Measurements from ENCODE around the gene PELI1.

The PELI1 gene, protein sequence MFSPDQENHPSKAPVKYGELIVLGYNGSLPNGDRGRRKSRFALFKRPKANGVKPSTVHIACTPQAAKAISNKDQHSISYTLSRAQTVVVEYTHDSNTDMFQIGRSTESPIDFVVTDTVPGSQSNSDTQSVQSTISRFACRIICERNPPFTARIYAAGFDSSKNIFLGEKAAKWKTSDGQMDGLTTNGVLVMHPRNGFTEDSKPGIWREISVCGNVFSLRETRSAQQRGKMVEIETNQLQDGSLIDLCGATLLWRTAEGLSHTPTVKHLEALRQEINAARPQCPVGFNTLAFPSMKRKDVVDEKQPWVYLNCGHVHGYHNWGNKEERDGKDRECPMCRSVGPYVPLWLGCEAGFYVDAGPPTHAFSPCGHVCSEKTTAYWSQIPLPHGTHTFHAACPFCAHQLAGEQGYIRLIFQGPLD

DNA sequence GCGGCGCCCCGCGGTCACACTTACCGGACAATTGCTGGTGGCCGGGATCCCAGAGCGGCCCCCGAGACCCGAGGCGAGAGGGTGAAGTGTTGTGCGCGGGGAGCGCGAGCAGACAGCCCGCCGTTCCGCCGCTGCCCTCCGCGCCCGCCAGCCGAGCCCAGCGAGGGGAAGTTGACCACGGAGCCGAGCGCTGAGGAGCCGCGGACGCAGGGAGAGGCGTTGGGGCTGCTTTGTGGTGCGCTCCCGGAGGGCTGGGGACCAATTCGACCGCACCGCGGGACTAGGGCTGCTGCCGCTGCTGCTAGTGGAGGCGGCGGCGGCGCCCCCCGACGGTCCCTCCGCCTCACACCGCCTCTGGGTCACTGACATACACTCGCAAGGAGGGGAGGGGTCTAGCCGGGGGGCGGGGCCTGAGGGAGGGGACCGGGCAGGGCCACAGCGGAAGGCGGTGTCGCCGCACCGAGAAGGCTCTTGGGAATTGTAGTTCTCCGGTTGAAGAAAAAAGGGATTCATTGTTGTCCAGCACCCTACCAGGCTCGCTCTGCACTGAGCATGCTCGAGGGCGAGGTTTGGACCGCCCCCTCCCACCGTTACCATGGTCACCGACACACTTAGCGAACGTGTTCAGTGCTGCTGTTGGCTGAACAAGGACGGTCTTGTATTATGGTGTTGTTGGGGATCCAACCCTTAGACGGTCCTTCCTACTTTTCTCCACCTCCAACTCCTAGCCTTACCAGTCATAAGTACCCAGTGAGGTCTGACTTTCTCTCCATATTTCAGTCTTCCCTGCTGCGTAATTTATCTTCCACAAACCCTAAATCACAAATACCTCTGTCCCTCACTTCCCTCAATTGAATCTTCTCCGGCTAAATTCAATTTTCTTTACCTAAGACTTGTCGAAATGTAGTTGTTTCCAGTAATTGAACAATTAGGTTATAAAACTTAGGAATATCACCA lies at the start of gene PELI1:
Gene PELI1 (minus strand): TSS at position 364 of the 957 bp plus-strand sequence. CDS start 36,110 bp downstream, outside the sequence.
- DNase-seq = peak; percentile 91

DNA sequence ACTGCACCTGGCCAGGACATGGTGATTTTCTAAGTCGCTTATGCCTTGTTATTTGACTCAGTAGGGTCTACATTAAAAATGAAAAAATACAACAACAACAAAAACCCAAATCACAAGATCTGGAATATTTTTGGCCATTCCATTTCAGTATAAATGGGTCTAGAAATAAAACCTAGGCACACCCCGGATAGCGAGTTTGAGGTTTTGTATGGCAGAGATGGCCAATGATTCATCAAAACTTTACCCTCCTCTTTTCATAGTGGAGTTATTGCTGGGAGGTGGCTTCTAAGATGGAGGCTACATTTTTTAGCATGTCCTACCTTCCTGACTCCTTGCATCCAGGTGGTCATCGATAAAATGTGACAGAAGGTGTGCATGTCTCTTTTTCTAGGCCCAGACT lies 49.3 kb upstream of the PELI1 start:
- DNase-seq = no peak

DNA sequence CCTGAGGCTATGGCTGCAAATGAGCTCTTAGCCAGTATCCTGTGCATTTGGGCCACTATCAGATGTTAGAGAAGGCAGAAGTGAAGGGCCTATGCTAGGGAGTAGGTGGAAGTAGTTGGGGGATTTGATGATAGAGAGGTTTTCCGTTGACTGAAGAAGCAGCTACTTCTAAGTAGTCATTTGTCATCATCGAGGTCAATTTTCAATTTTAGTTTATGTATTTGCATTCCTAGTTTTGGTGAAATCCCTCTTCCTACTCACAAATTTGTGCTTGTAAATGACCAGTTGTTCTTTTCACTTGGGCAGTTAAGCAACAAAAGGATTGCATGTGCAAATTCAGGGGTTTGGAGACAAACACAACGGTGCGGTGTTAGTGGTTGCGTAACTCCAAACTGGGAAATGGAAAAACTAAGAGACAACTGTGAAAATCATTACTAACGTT lies 48.5 kb upstream of the PELI1 start:
- DNase-seq = no peak

DNA sequence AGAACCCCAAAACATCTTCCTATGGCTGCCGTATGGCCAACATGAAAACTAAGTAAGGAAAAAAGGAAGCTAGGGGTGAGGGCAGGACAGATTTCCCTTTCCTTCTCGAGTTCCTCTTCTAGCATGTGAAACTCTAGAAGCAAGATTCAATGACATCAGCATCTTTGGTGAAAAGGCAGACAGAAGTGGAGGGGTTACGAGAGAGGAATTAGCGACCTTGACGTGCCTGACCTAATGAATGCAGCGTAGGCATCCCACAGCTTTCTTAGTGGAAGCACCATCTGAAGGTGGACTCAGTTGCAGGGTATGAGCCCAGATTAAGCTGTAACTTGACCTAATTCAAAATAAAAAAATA lies 47.9 kb upstream of the PELI1 start:
- DNase-seq = no peak

DNA sequence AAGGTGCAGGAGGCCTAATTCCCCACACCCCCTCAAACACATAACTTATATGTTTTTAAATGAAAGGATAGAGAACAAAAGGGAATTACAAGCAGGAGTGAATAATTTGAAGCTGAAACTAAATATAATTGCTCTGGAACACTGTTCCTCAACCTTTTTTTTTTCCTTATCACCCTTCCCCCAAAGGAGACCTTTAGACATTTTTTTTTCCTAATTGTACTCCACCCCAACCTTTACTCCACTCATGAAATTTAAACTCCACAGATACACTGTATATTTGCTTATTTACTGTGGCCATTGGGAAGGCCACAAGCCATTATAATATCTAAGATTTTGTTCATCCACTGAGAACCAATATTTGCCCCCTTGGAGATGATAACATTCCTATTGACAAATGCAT lies 45.4 kb upstream of the PELI1 start:
- no peak for DNase-seq

DNA sequence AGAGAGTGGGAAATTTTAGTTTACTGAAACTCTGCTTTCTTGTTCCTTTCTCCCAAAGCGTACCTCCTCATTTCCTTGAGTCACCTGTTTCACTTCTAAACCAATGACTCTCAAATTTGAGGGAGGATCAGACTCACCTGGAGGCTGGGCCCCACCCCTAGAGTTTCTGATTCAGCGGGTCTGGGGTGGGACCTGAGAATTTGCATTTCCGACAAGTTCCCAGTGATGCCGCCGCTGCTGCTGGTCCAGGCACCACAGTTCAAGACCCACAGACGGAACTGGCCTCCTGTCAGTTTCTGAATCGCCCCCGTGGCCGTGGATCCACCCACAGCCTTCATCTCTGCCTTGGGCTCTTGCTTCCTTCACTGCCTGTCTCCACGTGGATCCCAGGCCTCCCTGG lies 44.9 kb upstream of the PELI1 start:
- no peak for DNase-seq

DNA sequence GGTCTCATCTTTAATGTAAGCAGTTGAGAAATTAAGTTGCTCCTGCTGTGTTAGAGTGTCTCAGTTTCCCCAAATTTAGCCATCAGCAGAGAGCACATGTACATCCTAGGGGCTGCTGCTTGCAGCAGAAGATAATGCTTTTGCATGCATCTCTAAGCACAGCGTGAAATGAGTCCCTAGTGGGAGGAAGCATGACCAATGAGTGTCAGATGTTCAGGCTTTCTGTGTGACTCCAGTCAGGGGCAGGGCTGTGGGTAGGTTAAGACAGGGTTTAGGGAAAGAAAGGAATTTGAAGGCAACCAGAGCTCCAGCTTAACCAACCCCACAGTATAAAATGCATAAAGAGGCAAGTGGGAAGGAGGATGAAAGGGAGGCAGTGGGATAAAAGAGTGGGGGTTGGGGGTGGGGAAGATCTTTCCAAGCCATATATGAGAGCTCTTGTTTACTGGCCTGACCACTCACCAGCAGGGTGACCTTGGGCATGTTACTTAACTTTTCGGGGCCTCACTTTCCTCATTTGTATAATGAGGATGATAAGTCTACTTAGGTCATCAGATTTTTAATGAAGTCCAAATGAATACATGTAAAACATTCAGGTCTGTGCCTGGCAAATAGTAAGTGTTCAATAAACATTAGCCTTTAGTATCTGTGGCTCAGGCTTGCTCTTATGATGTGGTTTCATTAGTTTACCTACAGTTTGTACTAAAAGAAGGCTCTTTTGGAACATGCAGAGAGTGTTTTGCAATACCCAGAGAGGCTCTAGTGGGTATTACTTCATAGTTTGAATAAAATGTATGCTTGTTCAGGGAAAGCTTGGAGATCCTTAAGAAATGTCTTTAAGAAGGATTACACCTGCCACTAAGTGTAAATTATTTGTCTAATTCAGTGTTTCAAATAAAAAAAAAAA lies 42.7 kb upstream of the PELI1 start:
- no peak for DNase-seq

DNA sequence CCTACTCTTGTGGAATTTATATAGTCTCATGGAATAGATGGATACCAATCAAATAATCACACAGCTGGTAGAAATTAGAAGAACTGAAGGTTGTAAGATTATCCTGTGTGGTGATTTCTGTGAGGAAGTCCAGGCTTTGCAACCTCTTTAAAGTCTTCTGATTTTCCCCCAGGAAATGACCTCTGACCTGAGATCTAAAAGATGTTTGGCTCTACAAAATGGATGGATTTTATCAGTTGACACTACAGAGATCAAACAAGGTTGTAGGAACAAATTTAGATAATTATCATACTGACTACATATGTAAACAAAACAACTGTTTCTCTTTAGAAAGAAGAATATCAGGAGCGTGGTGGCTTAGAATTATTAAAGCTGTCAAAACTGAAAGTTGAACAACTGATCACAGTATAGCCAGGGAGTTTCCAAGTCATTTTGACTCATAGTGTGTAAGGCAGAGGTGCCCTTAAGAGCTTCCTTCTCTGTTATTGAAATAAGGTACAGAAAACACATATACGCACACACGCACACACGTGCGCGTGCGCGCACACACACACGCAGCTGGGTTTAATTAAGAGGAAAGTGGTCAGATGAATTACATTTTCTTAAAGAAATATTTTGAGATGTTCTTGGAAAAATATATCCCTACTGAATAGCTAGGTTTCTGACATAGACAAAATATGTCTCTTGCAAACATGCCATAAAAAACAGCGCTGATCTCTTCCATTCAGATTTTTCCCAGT lies 35.5 kb upstream of the PELI1 start:
- no peak for DNase-seq

DNA sequence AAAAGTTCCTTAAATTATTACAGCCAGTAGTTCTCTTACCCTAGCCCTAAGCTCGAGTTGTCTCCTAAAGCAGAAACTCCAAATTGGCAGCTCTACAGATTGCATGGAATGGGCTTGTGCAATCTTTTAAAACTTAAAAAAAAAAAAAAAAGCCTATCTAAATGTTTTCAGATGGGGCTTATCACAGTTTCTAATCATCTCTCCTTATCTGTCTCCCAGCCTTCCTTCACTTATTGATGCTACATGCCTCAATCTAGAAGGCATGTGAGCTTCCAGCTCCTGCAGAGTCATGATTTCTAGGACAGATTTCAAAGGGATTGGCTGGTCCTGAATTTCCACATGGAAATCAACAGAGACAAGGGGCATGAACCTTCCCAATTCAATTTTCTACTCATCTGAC lies 33.1 kb upstream of the PELI1 start:
- DNase-seq = no peak

DNA sequence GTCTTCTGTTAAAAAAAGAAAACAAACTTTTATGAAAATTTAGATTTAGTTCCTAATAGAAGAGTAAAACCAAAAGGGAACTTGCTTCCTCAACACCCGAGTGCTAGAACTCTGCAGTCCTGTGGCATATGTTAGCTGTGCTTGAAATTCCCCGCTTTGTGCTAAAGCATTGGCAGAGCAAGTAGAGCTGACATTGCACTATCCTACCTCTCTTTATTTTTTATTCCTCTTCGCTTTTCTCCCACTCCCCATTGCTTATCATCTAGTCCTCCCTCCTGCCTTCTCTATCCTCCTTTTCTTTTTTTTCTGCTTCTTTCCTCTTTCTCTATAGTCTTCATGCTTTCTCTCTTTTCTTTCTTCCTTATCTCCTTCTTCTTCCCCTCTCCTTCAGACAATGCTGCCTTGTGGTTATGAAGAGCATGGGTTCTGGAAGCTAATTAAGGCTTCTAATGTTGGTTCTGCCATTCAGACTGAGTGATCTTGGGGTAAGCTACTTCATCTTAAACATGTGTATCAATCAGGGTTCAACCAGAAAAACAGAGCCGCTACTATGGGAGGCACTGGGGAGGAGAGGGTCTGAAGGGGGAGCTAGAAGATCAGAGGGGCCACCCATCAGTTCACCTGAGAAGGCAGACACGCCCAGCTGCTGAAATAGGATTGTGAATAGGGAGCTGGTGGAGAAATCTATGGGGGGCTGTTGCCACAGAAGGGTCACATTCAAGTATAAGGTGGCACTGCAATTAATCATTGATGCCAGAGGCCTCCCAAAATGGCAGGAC lies 31.4 kb upstream of the PELI1 start:
- no peak for DNase-seq

DNA sequence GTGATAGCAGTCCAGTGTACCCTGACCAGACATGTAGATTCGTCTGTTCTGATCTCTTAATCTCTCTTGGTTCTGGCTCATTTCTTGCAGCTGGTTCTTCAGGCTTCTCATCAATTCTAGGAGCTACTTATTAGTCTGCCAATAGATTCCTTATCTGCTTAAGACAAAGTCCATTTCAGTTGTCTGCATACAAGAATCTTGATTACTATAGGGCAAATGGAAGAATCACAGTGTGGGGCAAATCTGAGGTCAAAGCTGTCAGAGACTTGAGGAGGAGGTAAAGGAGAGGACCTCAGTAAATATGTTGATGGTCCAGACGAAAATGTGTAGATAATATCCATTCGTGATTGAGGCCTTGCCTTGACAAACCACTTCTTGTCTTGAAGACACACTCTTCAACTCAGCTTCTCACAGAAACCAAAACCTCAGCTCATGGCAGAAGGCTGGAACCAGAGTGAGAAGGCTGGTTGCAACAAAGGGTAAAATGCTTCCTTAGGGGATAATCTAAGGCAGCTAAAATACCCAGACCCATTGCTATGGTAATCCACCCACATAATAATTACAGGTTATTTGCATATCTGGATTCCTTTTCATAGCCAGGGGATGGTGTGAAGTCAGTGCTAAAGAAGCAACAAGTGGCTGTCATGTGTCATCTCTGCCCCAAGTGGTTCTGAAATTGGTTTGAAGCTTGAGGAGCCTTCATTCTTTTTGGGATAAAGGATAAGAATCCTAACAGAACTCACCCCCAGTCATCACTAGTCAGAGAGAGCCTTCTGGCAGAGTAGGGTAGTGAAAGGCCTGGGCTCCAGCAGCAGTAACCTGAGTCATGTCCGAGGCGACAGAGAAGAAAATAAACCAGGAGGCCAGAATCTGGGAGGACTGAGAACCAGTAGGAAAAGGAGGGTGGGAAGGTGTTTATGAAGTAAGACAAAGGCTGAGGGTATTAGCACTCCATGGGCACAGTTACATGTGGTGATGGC lies 29.2 kb upstream of the PELI1 start:
- no peak for DNase-seq

DNA sequence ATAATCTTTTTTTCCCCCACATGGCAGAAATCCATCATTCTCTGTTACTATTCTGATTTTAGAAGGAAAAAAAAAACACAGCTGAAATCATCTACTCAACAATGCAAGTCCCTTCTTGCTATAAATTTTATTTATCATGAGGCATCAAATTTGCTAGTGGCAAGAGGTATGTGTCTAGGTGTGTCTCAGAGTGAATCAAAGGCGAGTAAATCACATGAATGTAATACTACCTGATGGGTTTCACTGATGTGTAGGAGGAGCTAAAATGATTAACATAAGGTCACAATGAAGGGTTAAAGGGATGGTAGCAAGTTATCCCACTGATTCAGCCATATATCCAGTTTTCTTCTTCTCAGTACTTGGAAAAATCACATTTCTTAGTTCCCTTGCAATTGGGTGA lies 24.5 kb upstream of the PELI1 start:
- DNase-seq = no peak

DNA sequence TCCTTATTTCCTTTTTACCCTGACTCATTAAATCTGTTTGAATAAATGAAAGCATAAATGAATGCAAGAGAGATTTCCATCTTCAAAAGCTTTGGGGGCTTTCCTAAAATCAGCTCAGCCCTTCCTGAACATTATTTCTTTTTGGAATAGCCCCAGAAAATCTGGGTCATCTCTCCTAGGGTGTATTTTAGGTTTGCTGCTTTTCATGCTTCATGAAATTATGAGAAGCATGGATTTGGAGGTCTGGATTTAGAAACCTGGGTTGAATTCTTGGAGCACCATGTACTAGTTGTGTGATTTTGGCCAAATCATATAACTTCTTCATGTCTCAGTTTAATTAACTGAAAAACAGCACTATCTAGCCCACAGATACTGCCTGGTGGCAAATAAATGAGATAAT lies 24.0 kb upstream of the PELI1 start:
- DNase-seq = no peak

DNA sequence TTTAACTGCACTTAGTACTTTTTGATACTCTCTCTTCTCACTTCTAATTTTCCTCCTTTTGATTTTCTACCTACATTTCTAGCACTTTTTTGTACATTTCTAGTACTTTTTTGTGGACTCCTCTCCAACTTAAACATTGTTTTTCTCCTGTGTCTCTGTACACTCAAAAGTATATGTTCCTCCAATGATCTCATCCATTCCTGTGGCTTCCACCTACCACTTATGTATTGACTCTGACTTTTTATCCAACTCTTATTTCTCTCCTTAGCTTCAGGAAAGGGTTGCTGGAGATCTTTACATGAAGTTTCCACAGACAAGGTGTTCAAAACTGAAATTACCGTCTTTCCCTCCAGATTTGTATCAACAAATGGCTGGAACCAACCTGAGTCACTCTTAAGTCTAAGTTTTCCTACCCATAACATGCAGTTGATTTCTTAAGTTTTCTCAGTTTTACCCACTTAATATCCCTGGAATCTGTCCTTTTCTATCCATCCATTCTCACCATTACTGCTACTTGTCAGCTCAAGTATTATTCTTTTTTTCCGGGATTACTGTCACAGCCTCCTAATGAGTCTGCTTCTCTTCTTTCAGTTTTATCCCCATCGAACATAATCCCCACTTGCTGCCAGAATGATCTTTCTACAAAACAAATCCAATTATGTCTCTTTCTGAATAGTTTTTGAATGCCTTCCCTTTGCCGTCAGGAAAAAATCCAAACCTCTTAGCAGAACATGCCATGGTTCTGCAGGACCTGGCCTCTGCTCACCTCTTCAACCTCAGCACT lies 22.6 kb upstream of the PELI1 start:
- DNase-seq = no peak

DNA sequence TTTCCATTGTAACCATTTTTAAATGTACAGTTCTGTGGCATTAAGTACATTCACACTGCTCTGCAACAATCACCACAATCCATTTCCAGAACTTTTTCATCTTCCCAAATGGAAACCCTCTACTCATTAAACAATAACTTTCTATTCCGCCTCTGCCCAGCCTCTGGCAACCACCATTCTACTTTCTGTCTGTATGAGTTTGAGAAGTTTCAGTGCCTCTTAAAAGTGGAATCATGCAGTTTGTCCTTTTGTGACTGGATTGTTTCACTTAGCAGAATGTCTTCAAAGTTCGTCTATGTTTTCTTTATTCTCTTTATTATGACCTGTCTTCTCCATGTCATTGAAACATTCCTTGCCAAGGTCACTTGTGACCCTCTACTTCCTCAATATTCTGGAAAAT lies 22.0 kb upstream of the PELI1 start:
- no peak for DNase-seq

DNA sequence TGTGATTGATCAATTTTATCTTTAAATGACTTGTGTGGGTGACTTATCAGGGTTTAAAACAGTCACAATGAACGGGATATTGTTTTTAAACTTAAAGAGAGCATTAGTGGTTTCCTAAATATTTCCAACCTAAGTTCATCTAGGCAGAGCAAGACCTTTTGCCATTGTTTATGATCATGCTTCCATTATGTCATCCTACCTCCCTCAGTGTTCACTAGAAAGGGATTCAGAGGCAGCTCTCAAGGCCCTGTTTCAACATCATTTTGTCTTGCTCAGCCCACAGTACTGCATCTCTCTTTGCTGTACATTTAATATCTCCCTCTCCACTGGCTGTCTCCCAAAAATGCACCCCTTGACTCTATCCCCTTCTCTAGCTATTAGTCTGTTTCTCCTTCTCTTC lies 21.5 kb upstream of the PELI1 start:
- DNase-seq = no peak

DNA sequence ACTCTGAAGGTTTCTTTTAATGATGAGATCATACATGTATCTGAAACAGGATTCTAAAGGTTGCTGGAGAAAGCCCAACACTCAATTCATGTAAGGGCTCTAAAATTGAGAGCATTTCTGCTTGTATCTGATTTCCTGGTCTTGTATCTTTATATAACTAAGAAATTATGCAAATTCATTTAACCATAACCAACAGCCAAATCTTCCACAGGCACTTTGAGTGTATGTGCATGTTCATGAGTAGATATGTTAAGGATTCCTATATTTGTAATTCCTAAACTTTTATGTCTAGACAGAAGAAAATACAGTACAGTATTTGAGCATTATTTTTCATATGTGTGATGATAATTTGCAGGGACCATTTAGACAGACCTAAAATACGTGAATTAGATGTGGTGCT lies 20.4 kb upstream of the PELI1 start:
- DNase-seq = no peak

DNA sequence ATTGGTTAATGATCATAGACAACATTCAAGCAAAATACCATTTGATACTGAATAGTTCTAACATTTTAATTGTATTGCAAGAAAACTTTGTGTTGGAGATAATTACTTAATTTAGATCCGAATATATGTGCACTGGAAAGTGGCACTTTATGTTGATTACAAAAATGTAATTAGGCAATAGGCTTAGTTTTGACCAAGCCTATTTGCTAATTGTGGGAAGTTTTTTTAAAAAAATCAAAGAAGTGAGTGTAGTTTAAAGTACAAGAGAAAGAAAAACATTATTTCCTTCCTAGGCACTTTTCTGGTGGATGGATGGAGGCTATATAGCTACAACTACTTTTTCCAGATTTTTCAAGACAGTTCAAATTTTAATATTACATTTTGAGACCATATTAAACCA lies 18.3 kb upstream of the PELI1 start:
- DNase-seq = no peak

DNA sequence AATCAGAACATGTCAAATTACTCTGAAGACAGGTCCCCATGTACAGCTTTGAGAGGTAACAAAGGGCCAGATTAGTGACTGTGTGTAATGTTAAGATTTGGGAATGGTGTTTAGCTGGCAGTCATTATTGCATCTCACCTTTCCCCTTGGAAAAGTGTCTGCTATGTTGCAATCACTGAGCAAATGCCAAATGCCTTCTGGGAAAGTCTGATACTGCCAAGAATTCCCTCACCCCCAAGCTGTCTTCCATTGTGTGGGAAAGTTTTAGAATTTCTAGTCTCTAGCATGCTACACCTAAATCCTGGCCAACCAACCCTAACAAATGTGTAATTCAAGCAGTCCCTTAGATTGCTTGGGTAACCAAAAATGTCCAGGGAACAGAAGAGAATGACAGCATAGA lies 13.6 kb upstream of the PELI1 start:
- no peak for DNase-seq

Measured in stimulated activated CD4-positive, alpha-beta T cell treated with anti-CD3 and anti-CD28 coated beads, Interleukin-4, amount 100 ng/mL, for 24 hours (primary cell).